Stimulated activated CD4-positive, alpha-beta T cell treated with anti-CD3 and anti-CD28 coated beads, Interleukin-12 subunit alpha, Interleukin-12 subunit beta, amount 100 ng/mL, for 24 hours (primary cell): Measurements from ENCODE around the gene SYVN1.

Experiments used
- DNase-seq, 2 experiments: peaks; one replicate each; pipeline ENCODE4 v3.0.0-alpha.2; 2020; ENCODE audit warnings: low read depth in 2 of 2

The SYVN1 gene

DNA sequence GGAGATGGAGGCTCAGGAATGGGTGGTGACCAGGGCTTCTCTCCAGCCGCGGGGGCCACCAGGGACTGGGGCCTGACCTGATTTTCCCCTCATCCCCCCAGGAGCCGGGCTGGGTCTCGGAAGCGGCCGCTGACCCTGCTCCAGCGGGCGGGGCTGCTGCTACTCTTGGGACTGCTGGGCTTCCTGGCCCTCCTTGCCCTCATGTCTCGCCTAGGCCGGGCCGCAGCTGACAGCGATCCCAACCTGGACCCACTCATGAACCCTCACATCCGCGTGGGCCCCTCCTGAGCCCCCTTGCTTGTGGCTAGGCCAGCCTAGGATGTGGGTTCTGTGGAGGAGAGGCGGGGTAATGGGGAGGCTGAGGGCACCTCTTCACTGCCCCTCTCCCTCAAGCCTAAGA, 46.5 kb downstream of the SYVN1 start:
- DNase-seq, result no peak

DNA sequence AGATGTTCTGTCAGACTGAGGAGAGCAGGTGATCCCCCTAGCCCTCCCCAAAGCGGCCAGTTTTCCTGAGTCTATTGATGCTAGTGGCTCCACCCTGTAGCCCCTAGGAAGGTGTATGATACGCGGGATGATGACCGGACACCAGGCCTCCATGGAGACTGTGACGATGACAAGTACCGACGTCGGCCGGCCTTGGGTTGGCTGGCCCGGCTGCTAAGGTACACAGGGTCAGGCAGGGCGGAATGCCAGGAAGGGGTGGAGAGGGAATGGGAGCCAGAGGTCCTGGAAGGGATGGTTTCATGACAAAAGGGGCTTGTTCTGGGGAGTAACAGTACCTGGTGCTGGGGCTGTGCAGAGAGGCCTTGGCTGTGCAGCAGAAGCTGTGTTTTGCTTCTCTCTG, 47.1 kb downstream of the SYVN1 start:
- no peak for DNase-seq

DNA sequence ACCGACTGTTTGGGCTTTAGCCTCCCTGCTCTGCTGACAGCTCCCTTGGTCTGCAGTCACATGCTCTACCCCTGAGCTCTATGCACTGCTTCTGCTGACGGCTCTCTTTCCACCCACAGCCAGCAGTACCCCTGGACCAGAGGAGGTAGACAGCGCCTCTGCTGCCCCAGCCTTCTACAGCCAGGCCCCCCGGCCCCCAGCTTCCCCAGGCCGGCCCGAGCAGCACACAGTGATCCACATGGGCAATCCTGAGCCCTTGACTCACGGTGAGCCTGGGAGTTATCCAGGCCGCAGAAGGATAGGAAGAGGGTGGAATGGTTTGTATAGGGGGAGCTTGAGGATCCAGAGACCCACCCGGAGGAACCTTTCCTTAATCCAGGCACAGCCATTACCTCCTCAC, 47.5 kb downstream of the SYVN1 start:
- no peak for DNase-seq

DNA sequence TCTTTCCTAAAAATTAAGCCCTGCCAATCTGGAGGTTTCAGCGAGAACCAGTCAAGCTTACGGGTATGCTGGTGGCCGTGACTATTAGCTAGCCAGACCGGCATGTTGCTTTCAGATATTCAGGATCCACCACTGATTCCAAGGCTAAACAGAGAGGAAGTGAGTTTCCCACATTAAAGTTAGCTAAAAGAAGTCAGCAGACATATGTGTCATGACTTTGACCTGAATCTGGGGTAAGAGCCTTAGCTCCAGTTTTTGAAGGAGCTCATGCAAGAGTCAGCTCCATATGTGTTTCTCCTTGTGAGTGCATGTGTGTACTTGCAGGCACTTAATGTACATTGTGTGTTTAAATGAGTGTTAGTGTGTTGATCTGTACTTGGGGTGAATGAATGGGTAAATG, 48.9 kb downstream of the SYVN1 start:
- no peak for DNase-seq

DNA sequence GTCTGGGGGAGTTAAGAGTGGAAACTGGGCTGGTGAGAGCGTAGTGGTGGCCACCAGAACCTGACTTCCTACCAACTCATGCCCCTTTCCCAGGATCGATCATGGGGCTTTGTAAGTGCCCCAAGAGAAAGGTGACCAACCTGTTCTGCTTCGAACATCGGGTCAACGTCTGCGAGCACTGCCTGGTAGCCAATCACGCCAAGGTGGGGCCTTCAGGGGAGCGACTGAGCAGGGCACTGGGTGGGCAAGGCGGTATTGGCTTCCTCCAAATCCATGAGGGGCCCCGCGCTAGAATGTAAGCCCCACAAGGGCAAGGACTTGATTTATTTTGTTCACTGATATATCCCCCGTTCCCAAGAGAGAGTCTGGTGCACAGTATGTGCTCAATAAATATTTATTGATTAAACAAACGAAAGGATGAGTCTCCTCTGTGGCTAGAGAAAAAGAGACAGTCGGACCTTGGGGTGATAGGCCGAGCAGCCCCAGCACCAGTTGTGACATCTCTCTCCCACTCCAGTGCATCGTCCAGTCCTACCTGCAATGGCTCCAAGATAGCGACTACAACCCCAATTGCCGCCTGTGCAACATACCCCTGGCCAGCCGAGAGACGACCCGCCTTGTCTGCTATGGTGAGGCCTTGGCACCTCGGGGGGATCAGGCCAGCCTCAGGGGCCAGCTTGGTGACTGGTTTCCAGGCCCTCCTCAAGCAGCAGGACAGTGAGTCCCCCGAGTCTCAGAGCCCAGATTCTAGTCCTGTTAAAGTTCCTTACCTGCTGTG, 49.5 kb downstream of the SYVN1 start:
- DNase-seq, result no peak

DNA sequence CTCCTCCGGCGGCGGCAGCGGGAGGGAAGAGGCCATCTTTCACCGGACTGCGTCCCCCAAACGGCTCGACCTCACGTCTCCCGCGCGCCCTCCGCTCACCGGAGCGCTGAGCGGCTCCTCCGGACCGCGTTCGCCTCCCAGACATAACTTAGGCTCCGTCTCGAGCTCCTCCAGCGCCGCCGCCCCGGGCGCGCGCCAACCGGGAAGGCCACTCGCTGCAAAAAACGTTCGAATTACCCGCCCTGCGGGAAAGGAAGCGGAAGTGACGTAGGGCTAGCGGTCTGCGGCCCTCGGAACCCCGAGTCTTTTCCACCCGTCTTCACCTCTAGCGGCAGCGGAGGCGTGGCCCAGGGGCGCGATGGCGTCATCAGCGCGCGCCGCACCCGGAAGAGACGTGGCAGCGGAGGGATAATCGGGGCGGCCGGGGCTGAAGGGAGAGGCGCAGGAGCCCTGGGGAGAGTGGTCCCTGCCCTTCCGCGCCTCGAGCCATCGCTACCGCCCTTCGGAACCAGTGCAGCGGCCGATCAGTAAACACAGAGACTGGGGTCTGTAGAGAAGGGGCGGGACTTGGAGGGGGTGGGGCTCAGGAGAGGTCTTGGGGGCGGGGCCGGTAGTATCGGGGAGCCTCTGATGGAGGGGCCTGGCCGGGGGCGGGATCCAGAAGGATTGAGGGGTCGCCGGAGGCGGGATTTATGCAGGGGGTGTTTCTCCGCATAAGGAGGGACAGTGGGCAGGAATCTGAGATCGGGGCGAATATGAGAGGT, 50.3 kb downstream of the SYVN1 start, which contains the start of the genes CDCA5 and ZFPL1:
CDCA5 (minus strand) TSS at position 207 of the 764 bp plus-strand sequence; CDS start at position 145, 62 bp downstream.
ZFPL1 (plus strand) TSS at position 389 of the 764 bp plus-strand sequence. CDS start 477 bp downstream, outside the sequence.
- DNase-seq, result peak; percentile 92 to 93

DNA sequence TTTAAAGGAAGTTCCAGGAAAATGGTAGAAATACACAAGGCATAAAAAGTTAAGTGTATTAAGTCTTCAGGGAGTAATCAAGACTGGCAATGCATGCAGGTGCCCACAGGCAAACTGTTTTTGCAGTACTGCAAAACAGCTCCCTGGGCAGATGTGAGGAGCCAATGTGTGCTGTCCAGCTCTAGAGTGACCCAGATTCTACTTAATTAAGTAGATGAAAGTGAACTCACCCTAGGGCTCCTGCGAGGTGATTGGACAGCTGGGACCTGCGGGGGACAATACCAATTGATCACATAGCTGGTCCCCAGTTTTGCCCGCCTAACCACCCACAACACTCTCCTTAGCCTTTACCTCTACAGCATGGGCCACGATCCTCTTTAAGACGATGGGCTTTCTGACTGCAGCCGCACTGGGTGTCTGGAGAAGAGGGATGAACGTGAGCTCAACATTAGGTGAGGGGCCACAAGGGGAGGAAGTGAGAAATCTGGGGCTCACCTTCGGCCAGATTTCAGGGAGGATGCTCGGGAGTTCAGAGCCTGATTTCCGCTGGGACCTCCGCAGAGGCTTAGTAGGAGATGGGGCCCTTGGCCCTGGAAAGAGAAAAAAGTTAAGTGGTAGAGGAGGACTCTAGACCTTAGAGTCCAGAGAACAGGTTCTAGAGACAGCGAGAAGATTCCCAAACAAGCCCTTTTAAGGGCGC, 51.0 kb downstream of the SYVN1 start:
- no peak for DNase-seq

DNA sequence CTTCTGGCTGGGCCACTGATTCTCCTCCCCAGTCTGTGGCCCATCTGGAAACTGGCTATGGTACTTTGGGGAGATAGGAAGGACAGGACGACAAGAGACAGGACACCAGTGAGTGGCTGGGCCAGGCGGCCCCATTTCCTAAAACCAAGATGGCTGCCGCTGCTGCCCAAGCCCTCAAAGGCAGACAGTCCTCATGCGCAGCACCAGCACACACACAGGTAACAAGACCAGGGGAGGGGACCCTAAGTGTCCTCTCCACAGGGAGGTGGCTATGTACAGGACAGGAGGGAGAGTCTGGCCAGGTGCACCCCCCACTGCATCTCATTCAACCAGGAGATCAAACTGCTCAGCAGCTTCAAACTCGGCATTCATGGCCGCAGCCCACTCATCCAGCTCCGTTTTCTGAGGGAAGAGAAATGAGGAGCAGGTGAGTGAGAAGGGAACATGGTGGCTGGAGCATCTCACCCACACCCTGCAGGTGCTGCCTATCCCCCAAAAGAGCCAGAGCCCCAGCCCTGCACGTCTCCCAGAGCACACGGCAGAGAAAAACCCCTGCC, 55.5 kb downstream of the SYVN1 start:
- DNase-seq, result no peak

DNA sequence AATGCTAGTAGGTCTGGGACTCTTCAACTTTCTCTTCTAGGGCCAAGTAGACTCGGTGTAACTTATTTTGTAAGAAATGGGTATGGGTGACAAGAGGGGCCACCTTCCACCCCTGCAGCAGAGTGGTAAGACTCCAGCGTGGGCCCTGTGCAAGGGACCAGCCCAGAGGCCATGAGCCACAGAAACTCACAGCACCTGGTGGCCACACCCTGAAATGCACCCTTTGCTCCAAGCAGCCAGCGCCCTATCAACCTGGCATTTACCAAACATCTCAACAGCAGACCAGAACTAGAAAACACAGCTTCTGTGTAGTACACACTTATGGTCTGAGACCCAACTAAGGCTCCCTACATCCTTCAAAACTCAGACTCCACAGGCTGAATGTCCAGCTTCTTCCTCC, 56.2 kb downstream of the SYVN1 start:
- peak; percentile 24 to 57 for DNase-seq

DNA sequence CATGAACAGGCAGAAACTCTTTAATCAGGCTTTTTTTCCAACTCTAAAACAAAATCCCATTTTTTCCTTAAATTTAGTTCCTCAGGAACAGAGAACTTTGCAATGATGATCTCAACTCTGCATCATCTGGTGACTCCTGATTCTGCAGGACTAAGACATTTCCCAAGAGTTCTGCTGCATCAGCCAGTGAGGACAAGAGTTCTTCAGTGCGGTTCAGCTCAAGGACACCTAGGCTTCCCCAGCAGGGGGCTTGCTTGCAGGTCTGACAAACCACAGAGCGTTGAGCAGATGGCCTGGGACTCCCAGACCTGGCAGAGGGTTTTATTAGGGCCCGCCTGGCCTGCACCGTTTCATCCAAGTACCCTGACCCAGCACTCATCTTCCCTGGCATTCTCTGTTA, 56.9 kb downstream of the SYVN1 start:
- no peak for DNase-seq
